Thyroid gland (tissue), 4 donors: Measurements from ENCODE around the gene KDM8. TPM values are rescaled to one million over a fixed set of nuclear protein-coding genes. Genes with fewer than 3 reads are reported as not detected.

ENCODE experiments used
- DNase-seq, 2 donors: peaks; one replicate each; pipeline ENCODE4 v3.0.0-alpha.2; 2019
- H3K27ac ChIP-seq, 3 donors: fragments of 200-600 bp; sonication (generic); 1 replicate in 2 of 3; 2 replicates in 1 of 3; pipeline ENCODE4 v1.5.1; 2016 to 2019; ENCODE audit warnings: mild to moderate bottlenecking in 1 of 3, moderate library complexity in 1 of 3
- H3K27me3 ChIP-seq: fragments of 200-600 bp; sonication (generic); one replicate; pipeline ENCODE4 v1.5.1; 2019
- H3K36me3 ChIP-seq, 2 donors: fragments of 200-600 bp; sonication (generic); one replicate each; pipeline ENCODE4 v1.5.1; 2016 to 2019
- H3K4me1 ChIP-seq, 2 donors: fragments of 200-600 bp; sonication (generic); one replicate each; pipeline ENCODE4 v1.5.1; 2017 to 2019
- H3K4me3 ChIP-seq, 3 donors: fragments of 200-600 bp; sonication (generic); replicated peaks in 1 of 3; 1 replicate in 2 of 3; 2 replicates in 1 of 3; pipeline ENCODE4 v1.5.1; 2016; ENCODE audit warnings: mild to moderate bottlenecking in 1 of 3
- H3K9me3 ChIP-seq: fragments of 200-600 bp; sonication (generic); one replicate; pipeline ENCODE4 v1.5.1; 2017
- POLR2A ChIP-seq, 2 donors: fragments of 450-650 bp; IDR thresholded peaks; one replicate each; pipeline ENCODE4 v1.6.1; 2017; ENCODE audit warnings: antibody characterized with exemption in 2 of 2, mild to moderate bottlenecking in 2 of 2, moderate library complexity in 1 of 2
- WGBS, 2 donors: methylation state at CpG; one replicate each; pipeline ENCODE4 v1.1.5; 2017; 5-methylcytosine and 5-hydroxymethylcytosine counted together
- intact Hi-C: fragments of 100-400 bp; cut with DNase I; formaldehyde crosslinking; loops from one replicate; pipeline ENCODE4 v1.15.1; 2023
- total RNA-seq, 4 donors: library from RNA; depleted of rRNA; stranded (reverse); fragments of >200 nt; gene quantifications; one replicate each; pipeline ENCODE4 v1.2.3, GENCODE V29; 2016
- TF ChIP-seq, protein P1 (sequence below), 6 experiments: fragments of 200-600 bp in 3 of 6; fragments of 450-650 bp in 3 of 6; sonication (generic) in 3 of 6; IDR thresholded peaks; one replicate each; pipeline ENCODE4 v1.5.1; 2016 to 2019; ENCODE audit warnings: antibody characterized with exemption in 6 of 6, mild to moderate bottlenecking in 2 of 6, inconsistent platforms in 1 of 6, moderate library complexity in 1 of 6

The KDM8 gene
- total RNA-seq, 4 donors from 2014 or later, result 5.6 to 14.9 (median 9.6) TPM

DNA sequence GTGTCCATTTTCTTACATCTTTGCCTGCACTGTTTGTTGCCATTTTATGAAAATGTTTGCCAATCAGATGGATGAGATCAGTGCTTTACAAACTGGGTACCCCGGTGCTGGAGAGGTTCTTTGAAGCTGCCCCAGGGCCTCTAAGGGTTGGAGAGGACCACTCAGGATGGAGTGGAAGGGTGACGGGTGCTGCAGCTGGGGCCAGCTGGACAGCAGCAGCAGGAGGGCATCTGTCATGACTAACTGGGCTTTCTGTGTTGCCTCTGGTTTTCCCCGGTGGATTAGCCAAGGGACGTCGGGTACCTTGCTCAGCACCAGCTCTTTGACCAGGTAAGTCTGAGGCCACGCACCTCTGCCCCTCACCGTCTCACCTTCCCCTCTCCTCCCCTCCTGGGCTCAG is 12.3 kb downstream of the KDM8 start:
- DNase-seq, result no peak
- intact Hi-C loops, result no loop called here
- Histone ChIP-seq H3K36me3 (peaks cover 6 to 7% of the 10 kb centered on the region in 2 donors), H3K9me3 (no peaks in the 10 kb centered on the region), H3K27me3 (no peaks in the 10 kb centered on the region), H3K4me3 (no peak overlapping the region), H3K27ac (no peak overlapping the region), H3K4me1 (no peaks in the 10 kb centered on the region)
- WGBS, 2 donors, result 87% methylated on average over 7 of the region's 7 CpGs
- TF ChIP-seq, protein P1, sequence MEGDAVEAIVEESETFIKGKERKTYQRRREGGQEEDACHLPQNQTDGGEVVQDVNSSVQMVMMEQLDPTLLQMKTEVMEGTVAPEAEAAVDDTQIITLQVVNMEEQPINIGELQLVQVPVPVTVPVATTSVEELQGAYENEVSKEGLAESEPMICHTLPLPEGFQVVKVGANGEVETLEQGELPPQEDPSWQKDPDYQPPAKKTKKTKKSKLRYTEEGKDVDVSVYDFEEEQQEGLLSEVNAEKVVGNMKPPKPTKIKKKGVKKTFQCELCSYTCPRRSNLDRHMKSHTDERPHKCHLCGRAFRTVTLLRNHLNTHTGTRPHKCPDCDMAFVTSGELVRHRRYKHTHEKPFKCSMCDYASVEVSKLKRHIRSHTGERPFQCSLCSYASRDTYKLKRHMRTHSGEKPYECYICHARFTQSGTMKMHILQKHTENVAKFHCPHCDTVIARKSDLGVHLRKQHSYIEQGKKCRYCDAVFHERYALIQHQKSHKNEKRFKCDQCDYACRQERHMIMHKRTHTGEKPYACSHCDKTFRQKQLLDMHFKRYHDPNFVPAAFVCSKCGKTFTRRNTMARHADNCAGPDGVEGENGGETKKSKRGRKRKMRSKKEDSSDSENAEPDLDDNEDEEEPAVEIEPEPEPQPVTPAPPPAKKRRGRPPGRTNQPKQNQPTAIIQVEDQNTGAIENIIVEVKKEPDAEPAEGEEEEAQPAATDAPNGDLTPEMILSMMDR (IDR thresholded peaks at IDR 0.05), result no peak
- TF ChIP-seq POLR2A (IDR thresholded peaks at IDR 0.05), result no peak

DNA sequence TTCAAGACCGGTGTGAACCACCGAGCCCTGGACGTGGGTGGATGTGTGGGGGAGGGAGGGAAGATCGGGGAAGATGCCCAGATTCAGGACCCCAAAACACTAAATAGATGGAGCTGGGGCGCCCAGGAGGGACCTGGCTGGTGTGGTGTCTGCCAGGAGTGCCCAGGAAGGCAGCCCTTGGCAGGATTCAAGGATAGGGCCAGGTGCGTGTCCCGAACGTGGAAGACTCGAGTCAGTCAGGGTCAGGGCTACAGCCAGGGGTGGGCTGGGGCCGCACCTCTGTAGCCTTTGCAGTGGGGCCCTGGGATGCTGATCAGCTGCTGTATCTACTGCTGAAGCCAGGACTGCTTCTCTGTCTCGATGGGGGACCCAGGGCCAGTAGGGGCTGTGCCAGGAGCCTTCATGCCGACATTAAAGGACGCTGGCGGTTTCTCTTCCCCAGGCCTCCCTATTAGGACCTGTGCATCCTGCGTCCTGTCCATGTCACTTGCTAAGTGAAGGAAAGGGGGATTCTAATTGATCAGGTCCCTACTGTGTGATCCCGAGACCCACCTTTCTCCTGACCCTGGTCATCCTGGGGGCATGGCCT is 13.1 kb downstream of the KDM8 start:
- no peak overlapping the region for H3K4me3 ChIP-seq
- TF ChIP-seq, protein P1 (IDR thresholded peaks at IDR 0.05), result no peak
- no peak for TF ChIP-seq POLR2A (IDR thresholded peaks at IDR 0.05)
- 95 to 96% methylated on average over 13 to 15 of the region's 16 CpGs for WGBS, 2 donors
- H3K36me3 ChIP-seq, result peaks cover 0 to 6% of the 10 kb centered on the region in 2 donors
- DNase-seq, result no peak
- no peaks in the 10 kb centered on the region for H3K9me3 ChIP-seq
- H3K4me1 ChIP-seq, result no peaks in the 10 kb centered on the region
- no peaks in the 10 kb centered on the region for H3K27me3 ChIP-seq
- intact Hi-C loops, result no loop called here
- no peak overlapping the region for H3K27ac ChIP-seq

DNA sequence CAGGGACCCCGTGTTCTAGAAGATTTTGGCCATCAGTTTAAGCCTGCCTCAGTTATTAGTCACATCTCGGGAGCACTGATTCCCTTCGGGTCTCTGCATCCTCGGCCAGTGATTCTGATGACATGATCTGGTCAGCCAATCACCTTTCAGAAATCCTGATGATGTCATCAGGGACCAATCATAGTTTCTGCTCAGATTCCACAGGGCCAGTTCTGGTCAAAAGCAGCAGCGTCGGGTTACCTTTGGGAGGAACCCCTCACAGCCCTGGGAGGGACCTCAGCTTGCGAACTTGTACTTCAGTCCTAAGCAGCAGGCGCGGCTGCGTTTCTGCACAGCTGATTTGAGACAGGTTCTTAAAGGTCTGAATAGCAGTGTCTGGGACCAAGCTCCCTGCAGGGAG is 13.9 kb downstream of the KDM8 start:
- H3K27me3 ChIP-seq, result no peaks in the 10 kb centered on the region
- peaks cover 0 to 6% of the 10 kb centered on the region in 2 donors for H3K36me3 ChIP-seq
- no peak for DNase-seq
- TF ChIP-seq POLR2A (IDR thresholded peaks at IDR 0.05), result no peak
- TF ChIP-seq, protein P1 (IDR thresholded peaks at IDR 0.05), result no peak
- H3K27ac ChIP-seq, result no peak overlapping the region
- 63 to 81% methylated on average over 6 to 10 of the region's 10 CpGs for whole genome bisulfite sequencing, 2 donors
- no peaks in the 10 kb centered on the region for H3K4me1 ChIP-seq
- intact Hi-C loops, result no loop called here
- no peaks in the 10 kb centered on the region for H3K9me3 ChIP-seq
- H3K4me3 ChIP-seq, result no peak overlapping the region

DNA sequence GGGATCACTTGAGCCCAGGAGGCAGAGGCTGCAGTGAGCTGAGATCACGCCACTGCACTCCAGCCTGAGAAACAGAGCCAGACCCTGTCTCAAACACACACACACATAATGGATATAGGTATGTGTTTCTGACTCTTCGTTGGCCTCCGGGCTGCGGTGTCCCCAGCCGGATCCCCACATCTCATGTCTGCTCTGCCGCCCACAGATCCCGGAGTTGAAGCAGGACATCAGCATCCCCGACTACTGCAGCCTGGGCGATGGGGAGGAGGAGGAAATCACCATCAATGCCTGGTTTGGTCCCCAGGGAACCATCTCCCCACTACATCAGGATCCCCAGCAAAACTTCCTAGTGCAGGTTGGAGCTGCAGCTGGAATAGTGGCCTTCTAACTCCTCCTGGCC is 15.4 kb downstream of the KDM8 start:
- intact Hi-C loops, result no loop called here
- no peak for TF ChIP-seq POLR2A (IDR thresholded peaks at IDR 0.05)
- TF ChIP-seq, protein P1 (IDR thresholded peaks at IDR 0.05), result no peak
- H3K36me3 ChIP-seq, result peaks cover 0 to 6% of the 10 kb centered on the region in 2 donors
- H3K4me3 ChIP-seq, result no peak overlapping the region
- H3K9me3 ChIP-seq, result no peaks in the 10 kb centered on the region
- WGBS, 2 donors, result 85 to 94% methylated on average over 9 of the region's 9 CpGs
- no peak overlapping the region for H3K27ac ChIP-seq
- no peaks in the 10 kb centered on the region for H3K27me3 ChIP-seq
- DNase-seq, result no peak
- H3K4me1 ChIP-seq, result peaks cover 0 to 9% of the 10 kb centered on the region in 2 donors

DNA sequence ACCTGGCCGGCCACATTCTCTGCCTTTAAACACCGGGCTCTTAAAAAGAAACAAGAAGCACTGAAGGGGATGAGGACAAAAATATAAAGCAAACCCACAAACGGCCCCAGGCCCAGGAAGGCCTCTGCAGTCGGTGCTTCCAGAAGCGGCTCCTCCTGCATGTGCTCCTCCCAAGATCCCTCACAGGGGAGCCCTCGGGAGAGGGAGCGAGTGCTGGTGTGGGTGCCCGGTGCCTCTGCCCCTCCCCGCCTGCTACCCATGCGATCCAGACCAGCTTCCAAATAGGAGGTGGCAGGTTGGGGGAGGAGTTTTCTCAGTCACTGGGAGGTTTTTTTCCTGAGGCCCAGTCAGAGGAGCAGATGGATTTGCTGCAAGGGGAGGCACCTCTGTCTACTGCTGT is 15.8 kb downstream of the KDM8 start:
- H3K4me3 ChIP-seq, result no peak overlapping the region
- H3K9me3 ChIP-seq, result no peaks in the 10 kb centered on the region
- H3K4me1 ChIP-seq, result peaks cover 0 to 9% of the 10 kb centered on the region in 2 donors
- 85 to 92% methylated on average over 10 of the region's 10 CpGs for WGBS, 2 donors
- no peaks in the 10 kb centered on the region for H3K27me3 ChIP-seq
- intact Hi-C loops, result no loop called here
- H3K36me3 ChIP-seq, result peaks cover 0 to 6% of the 10 kb centered on the region in 2 donors
- DNase-seq, result no peak
- no peak overlapping the region for H3K27ac ChIP-seq
- TF ChIP-seq, protein P1 (IDR thresholded peaks at IDR 0.05), result no peak
- TF ChIP-seq POLR2A (IDR thresholded peaks at IDR 0.05), result no peak
